Spleen (tissue), 7 donors: ENCODE results near the gene ZNHIT2.

Experiments used
- POLR2A ChIP-seq, 3 donors: fragments of 450-650 bp; IDR thresholded peaks; one replicate each; pipeline ENCODE4 v1.5.1; 2017; ENCODE audit warnings: antibody characterized with exemption in 3 of 3, mild to moderate bottlenecking in 1 of 3
- TF ChIP-seq, protein P1 (sequence below), 11 experiments: fragments of 200-600 bp in 7 of 11; fragments of 450-650 bp in 4 of 11; sonication (generic) in 4 of 11; IDR thresholded peaks in 8 of 11; conservative IDR thresholded peaks in 3 of 11; 1 replicate in 7 of 11; 2 replicates in 4 of 11; pipeline versions ENCODE4 v1.4.0 to v1.8.0; 2016 to 2021; ENCODE audit warnings: antibody characterized with exemption in 11 of 11, inconsistent platforms in 4 of 11, mild to moderate bottlenecking in 1 of 11
- donor health status: DM: no; HTN: no; CAD: no; lungs with moderate emphysema.
- donor health status: DM: no; HTN: no; CAD: no.
- donor health status: DM: no; HTN: no; CAD: no.

DNA sequence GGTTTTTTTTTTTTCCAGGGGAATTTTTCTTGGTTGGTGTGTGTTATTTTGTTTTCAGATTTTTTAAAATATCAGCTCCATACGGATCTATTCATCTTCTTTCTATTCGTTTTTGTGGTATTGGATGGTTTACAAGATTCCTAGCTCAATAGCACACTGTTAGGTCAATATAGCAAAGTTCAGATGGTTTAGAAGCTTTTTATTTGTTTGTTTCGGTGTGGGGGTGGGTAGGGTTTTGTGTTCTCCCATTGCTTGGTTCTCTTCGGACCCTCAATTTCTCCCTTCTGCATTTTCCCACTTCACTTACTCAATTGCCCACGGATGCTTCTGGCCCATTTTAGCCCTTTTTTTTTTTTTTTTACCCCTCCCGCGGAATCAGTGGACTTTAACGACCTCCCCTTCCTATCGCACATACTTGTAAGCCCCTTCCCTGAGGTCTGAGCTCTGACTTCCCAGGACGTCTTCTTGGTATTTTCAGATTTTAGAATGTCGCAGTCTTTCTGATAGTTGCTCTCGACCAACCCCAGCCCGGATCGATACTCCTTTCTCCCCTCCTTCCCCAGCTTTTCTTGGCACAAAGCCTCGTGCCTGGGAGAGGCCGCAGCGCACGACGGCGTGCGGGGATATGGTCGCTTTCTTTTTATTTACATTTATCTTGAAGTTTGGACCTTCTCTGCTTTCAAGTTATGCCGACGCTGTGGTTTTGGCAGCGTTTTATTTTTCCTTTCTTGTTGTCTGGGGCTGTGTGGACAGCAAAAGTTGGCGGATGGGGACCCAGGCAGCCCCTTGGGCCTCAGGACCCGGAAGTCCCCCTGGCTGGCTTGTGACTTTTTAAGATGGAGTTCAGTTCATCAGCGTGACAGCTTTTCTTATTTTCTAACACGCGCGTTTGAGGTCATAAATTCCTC, 48.2 kb upstream of the ZNHIT2 start:
- TF ChIP-seq POLR2A (IDR thresholded peaks at IDR 0.05), result no peak
- TF ChIP-seq, protein P1, sequence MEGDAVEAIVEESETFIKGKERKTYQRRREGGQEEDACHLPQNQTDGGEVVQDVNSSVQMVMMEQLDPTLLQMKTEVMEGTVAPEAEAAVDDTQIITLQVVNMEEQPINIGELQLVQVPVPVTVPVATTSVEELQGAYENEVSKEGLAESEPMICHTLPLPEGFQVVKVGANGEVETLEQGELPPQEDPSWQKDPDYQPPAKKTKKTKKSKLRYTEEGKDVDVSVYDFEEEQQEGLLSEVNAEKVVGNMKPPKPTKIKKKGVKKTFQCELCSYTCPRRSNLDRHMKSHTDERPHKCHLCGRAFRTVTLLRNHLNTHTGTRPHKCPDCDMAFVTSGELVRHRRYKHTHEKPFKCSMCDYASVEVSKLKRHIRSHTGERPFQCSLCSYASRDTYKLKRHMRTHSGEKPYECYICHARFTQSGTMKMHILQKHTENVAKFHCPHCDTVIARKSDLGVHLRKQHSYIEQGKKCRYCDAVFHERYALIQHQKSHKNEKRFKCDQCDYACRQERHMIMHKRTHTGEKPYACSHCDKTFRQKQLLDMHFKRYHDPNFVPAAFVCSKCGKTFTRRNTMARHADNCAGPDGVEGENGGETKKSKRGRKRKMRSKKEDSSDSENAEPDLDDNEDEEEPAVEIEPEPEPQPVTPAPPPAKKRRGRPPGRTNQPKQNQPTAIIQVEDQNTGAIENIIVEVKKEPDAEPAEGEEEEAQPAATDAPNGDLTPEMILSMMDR (IDR thresholded peaks at IDR 0.05 in 8 of 11, conservative IDR thresholded peaks at IDR 0.05 in 3 of 11), result no peak
